Measurements from ENCODE around the gene CTBP1.
"Not testable (repeated sequence)": the region's sequence is repeated elsewhere in the genome, so short reads cannot be mapped to it uniquely, and the experiment has no call there.

CTBP1 gene

DNA sequence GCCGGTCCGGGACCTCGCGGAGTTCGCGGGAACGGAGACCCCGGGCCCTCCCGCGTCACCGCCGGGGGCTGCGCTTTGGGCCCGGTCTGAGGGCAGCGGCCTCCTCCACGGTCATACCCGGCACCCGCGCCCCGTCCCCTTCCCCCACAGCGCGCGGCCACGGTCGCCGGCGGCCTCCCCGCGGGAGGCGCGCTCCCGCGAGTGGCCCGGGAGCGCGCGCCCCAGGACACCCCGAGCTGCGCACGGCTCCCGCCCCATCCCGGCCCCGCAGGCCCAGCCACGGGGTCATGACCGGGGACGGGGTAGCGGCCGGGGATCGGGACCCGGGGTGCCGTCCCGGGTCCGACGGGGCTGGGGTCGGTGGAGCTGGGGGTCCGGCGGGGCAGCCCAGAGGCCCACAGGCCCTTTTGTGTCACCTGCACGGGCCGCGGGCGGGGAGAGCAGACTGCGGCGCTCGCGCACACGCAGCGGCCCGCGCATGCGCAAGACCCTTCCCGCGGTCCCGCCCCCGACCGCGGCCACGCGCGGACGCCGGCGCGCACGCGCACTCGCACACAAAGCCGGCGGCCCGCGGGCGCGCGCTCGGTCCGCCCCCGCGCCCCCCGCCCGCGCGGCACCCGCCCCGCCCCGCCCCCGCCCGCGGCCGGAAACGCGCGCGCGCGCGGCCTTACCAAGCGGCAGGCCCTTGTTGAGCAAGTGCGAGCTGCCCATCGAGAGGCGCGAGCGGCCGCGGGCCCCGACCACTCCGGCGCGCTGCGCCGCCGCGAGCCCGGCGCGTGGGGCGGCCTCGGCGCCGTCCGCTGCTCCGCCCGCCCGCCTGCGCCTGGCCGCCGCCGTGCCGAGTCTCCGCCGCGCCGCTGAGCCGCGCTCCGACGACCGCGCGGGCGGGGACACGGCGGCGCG, at the start of gene CTBP1:
Gene CTBP1 (minus strand): TSS at position 886 of the 903 bp plus-strand sequence. CDS start 7,799 bp downstream, outside the sequence.
- DNase-seq (ENCODE audit: extremely low read depth in 1 of 2, low read depth in 1 of 2): peak; percentile 47 to 68

DNA sequence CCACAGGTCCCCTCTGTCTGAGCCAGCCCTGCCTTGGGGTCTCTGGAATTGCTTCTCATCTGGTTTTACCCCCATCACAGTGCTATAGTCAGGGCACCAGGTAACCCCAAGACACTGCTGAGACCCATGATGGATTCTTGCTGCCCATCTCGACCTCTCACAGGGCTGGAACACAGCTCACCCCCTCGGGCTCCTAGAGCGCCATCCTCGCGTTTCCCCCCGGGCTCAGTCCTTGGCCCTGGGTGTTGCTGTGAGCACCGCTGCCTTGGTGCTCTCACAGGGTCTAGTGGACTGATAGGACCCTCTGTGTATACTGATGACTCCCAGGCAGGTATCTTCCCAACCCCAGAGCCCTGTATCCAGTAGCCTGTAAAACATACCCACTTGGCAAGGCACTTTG, 49.5 kb upstream of the CTBP1 start:
- no peak for DNase-seq (ENCODE audit: extremely low read depth in 1 of 2, low read depth in 1 of 2)

DNA sequence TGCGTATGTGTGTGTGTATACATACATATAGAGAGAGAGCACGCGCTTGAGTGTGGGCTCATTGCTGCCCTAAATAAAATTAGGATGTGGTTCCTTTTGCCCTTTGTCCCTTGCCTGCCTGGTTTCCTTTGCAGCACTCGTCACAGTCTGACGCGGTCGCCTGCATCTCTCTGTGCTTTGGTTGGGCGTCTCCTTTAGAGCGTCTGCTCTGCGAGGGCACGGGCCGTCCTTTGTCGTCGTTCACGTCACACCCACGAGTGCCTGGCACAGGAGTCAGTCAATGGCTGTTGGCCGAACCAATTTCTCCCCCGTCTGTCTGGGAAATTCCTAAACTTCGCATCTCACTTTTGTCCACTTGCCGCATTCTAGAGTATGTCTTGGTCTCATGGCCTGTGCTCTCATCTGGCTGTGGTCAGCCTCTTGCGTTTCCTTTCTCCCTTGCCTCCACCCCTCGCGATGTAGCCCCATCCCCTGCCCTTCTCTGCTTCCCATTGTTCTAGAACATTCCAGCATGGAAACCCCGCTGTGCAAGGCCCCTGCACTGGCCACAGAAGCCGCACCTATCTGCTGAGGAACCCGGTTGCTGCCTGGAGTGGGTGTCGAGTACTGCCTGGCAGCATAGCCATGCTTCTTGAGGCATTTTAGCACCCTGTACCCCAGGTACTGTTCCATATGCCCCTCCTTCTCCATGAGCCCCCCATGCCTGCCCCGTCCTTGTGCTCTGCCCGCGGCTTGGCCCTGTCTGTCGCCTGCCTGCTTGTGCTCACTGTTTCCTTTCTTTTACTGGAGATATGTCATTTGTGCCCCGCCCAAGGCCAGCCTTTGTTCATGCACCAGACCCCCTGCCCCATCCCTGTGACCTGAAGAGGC, 48.8 kb upstream of the CTBP1 start:
- DNase-seq (ENCODE audit: extremely low read depth in 1 of 2, low read depth in 1 of 2): no peak

DNA sequence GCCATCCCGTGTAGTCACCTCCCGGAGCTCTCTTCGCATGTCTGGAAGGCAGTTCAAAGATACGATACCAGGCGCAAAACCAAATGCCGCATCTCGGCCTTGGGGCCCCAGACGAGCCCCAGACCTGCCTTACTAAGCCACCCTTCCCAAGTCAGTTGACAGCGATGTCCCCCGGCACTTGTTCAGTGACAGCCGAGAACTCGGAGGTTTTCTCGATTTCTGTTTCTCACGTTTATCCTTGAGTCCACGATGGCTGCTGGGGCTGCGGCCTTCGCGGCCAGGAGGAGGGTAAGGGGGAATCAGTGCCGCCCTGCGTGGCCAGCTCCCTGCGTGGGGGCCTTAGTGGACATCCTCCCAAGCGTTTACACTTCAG, 48.1 kb upstream of the CTBP1 start:
- DNase-seq (ENCODE audit: extremely low read depth in 1 of 2, low read depth in 1 of 2): no peak

DNA sequence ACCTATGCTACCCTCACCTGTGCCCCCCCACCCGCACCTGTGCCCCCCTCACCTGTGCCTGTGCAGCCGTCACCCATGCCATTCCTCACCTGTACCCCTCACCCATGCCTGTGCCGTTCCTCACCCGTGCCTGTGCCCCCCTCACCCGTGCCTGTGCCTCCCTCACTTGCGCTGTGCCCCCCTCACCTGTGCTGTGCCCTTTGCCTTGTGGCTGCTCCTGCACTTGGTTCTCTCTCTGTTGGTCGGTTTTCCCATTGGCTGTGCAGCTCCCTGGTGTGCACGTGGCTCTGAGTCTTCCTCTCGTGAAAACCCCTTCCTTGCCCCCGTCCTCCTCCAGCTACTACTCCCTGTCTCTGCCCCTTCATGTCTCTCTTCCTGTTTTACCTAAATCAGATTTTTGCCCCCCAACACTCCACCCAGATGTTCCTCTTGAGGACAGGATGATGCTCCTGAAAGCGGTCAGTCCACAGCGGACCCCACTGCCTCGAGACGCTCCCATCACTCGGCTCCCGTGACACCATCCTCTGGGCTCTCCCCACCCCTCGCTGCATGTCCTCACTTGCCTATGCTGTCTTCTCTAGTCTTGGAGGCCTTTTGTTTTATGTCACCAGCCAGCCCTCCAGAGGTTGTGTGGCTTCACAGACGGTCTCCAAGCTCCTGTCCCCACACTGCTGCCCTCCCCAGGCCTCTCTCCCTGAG, 47.5 kb upstream of the CTBP1 start:
- no peak for DNase-seq (ENCODE audit: extremely low read depth in 1 of 2, low read depth in 1 of 2)

DNA sequence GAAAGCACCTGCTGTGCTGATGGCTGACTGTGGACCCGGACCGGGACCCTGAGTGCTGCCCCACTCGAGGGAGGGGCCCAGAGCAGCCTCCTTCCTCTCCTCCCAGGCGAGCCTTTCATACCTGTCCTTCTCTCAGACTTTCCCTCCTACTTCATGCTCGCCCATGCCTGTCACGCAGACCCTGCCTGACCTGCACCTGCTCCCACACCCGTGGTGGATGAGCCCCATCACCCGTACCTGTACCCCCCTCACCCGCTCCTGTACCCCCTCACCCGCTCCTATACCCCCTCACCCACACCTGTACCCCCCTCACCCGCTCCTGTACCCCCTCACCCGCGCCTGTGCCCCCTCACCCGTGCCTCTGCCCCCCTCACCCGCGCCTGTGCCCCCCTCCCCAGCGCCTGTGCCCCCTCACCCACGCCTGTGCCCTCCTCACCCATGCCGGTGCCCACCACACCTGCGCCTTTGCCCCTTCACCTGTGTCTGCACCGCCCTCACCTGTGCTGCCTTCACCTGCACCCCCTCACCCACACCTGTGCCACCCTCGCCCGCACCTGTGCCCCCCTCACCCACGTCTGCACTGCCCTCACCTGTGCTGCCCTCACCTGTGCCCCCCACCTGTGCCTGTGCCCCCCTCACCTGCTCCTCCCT, 46.6 kb upstream of the CTBP1 start:
- DNase-seq (ENCODE audit: extremely low read depth in 1 of 2, low read depth in 1 of 2): no peak

DNA sequence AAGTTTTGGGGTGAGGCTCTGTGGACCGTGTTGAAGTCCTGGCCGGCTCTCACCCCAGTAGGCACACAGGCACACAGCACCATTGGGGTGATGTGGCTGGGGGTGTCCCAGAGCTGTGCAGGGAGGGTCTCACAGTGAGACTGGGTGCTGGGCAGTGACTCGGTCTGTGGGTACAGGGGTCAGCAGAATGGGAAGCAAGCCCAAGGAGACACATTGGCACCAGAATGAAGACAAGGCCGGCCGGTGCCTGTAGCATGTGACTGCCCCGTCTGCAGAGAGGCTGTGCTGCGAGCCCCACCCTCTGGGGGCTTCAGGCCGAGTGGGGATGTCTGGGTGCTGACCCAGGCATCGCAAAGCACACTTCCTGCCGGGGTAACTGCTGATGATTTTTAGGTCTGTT, 46.0 kb upstream of the CTBP1 start:
- DNase-seq (ENCODE audit: extremely low read depth in 1 of 2, low read depth in 1 of 2): no peak

DNA sequence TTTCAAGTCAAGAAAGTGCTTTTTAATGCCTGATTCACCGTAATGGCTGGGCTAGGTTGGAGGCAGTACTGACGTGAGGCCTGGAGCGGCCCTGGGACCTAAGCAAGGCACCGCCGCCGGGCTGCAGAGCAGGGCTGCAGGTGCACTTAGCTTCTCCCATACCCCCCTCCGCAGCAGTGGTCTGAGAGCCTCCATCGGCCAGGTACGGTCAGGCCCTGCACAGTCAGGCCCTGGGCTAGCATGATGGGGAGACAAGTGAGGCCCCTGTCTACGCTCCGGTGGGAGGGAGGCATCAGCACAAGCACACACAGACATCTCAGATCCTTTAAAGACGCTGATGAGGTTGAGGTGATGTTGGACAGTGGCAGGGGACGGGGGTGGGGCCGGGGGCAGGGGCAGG, 45.5 kb upstream of the CTBP1 start:
- DNase-seq (ENCODE audit: extremely low read depth in 1 of 2, low read depth in 1 of 2): no peak

DNA sequence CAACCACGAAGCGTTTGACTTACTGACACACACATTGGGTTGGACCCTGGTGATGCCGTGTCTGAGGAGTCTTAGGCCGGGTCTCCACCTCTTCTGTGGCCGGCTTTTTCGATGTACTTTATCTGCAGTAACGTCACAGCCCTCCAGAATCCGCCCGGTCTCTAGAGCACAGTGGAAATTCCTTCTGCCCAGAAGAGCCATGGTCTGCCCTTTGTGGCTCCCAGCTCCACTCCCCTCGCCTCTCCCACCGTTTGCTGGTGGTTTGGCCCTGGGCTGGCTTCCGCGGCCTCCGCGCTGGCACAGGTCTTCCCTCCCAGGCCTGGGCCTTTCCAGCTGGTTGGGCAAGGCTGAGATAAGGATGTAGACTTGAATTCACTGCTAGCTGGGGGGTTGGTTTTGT, 45.1 kb upstream of the CTBP1 start:
- no peak for DNase-seq (ENCODE audit: extremely low read depth in 1 of 2, low read depth in 1 of 2)

DNA sequence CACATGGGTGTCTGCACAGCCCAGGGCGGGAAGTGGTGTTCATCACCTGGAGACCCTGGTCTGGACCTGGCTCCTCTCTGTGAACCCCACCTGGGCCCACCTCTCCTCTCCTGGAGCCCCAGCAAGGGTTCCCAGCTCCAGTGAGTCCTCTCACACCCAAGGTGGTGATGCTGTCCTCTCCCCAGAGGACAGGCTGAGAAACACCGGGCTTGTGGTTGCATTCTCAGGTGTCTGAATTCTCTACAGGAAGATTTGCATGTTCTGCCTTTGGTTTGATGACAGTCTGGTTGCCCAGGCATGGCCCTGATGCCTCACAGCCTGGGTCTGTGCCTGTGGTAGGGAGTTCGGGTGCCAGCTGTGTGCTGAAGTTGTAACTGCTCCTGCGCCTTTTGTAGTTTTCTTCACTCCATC, 44.6 kb upstream of the CTBP1 start:
- DNase-seq (ENCODE audit: extremely low read depth in 1 of 2, low read depth in 1 of 2): no peak

DNA sequence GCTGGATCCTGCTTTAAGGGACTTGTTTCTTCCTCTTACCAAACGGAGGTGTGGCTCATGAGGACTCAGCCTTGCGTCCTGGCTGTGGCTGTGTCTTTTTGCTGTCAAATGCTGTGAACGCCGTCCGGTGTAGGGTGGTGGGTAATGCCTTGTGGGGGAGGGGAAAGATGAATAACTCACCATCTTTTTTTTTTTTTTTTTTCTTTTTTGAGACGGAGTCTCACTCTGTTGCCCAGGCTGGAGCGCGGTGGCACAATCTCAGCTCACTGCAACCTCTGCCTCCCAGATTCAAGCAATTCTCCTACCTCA, 43.7 kb upstream of the CTBP1 start:
- not testable (repeated sequence) for DNase-seq (ENCODE audit: extremely low read depth in 1 of 2, low read depth in 1 of 2)

DNA sequence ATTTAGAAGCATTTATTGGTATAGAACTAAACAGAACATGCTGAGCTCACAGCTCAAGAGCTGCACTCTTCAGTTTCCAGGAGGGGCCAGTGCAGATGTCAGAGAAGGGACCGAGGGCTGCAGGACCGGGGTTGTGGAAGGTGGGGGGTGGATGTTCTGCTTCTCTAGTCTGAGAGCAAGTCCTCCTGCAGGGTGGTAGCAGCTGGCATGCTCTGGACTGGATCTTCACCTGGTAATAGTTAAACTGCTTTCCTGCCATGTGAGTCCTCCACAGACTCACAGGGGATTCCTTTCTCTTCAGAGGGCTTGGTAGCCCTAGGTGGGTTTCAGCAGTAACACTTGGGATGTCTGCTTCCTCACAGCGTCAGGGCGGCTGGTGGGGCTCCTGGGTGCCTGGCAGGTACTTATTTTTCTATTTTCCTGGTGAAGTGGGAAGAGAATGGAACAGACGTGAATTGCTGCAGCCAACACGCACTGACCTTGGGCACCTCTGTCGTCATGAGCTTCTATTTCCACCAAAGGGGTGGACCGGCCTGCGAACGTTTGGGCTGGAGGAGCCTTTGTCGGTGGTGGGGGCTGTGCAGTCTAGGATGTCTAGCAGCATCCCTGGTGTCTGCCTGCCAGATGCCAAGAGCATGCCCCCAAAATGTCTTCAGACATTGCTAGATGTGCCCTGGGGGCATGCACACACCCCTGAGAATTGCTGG, 43.2 kb upstream of the CTBP1 start:
- DNase-seq (ENCODE audit: extremely low read depth in 1 of 2, low read depth in 1 of 2): no peak

DNA sequence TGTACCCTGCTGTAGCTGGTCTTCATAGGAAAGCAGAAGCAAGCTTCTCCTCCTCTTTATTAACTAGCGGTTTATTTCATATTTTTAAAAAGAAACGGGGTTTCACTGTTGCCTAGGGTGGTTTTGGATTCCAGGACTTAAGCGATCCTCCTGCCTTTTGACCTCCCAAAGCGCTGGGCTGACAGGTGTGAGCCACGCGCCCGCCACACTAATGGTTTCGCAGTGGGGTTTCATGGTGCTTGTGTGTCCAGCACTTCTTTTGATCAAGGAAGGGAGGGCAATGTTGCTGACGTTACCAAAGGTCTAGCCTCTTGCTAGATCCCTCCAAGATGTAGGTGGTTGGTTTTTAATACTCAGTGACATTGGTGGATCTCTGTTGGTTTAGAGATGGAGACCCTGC, 42.2 kb upstream of the CTBP1 start:
- DNase-seq (ENCODE audit: extremely low read depth in 1 of 2, low read depth in 1 of 2): no peak

DNA sequence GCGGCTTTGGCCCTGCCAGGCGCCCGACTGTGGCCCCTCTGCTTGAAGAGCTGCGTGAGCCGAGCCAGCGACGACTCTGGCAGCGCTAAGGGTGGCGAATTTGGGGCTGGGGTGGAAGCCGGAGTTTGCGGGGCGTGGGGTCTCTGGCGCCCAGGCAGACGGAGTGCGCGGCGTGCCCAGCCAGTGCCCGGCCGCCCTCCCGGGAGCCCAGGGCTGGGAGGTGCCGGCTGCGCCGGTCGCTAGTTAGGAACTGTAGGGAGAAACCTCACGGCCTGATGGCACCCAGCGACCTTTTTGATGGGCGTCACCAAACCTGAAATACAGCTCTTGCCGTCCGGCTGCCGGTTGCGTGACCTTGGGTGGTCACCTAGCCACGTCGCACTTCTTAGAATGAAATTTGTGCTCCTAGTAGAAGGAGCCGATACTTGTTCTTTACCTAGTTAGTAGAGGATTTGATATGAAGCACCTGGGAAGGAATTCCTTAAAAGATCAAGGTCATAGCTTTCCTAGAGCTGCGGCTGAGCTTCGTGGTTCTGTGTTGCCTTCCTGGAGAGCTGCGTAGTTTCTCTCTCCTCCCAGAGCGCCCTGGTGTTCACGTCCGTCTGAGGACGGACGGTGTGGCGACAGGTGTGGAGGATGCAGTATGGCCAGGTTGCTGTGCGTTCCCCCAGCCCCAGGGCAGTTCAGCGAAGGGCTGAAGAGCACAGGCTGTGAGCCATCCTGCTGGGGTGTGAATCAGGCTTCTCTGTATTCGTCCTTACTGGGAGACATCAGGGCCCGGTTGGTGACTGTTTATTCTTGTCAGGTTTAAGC, 41.4 kb upstream of the CTBP1 start:
- no peak for DNase-seq (ENCODE audit: extremely low read depth in 1 of 2, low read depth in 1 of 2)

DNA sequence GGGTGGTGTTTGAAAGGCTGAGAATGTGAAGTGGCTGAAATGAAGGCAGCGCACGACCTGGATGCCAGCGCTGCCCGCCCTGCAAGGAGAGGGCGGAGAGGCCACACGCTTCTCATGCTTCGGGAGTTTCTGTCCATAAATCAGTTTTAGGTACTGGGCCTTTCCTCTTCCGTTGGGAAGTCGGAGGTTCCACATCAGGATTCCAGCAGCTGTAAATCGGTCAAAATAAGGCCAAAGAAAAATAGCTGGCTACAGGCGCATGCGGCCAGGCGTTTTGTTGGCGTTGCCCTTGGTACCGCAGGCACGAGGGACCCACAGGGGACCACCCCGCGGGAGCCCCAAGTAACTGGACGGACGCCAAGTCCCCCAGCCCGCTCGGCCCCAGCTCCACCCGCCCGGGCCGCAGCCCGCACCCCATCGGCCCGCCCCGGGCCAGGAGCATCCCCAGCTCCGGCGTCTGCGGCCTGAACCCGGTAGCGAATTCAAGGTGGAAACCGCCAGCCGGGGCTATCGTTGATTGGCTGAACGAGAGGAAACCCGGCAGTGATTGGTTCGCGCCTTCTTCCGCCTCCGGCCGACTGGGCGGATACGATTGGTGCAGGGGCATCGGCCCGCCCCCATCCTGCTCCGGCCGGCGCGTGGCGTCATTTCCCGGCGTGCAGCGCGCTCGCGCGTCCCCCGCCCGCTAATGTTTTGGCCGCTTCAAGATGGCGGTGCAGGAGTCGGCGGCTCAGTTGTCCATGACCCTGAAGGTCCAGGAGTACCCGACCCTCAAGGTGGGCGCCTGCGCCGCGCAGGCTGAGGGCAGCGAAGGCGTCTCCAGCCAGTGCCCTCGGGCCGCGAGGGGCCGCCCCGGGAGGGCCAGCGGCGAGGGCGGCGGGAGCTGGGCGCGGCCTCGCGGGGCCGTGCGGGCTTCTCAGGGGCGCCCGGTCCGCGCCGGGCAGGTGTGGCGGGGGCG, 40.6 kb upstream of the CTBP1 start, which contains the start of gene MAEA:
Gene MAEA (plus strand): TSS at position 685 of the 958 bp plus-strand sequence. CDS start 23 bp downstream, at position 708.
- DNase-seq (ENCODE audit: extremely low read depth in 1 of 2, low read depth in 1 of 2): peak; percentile 95 to 96

DNA sequence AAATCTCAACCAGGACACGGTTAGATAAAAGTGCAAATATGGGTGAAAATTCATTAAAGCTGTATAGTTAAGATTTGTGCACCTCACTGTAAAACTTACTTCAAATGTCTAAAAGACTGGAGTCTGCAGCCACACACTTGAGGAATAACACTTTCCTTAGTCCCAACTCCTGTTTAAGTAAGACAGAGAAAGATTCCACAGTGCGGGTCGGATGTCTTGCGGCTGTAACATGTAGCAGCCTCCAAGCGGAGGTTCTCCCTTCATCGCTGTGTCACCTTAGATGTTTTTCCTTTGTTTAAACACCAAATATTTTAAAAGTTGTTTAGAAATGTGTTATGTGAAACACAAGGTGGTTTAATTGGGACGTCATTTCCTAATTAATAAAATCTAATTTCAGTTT, 39.9 kb upstream of the CTBP1 start:
- no peak for DNase-seq (ENCODE audit: extremely low read depth in 1 of 2, low read depth in 1 of 2)

DNA sequence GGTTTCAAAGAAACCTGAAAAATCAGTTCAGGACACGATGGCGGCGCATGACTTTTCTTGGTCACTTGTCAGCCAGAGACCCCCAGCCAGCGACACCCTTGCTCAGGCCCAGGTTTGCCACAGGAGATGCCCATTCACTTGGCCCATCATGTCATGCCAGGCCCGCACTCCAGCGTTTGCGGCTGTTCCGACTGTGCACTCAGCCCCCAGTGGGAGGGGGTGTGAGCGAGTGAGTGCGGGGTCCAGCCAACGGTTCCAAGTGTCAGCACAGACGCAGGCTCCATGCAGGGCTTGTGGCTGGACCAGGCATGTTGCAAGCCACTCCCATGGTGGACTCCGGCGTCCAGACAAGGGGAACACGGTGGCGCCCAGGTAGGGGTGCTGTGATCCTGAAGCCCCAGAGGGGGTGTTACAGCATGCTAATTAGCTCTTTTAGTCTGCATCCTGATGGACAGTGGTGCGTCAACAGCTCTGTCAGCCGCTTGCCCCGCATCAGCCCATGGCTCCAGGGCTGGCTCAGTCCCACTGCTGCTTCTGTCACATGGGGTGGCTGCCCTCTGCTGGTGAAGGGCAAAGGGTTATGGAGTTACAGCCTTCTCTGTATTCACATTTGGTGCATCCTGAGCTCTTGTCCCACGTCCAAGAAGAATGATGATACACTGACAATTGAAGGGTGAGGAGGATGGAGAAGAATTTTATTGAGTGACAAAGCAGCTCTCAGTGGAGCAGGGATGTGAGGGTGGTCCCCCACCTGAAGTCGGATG, 37.0 kb upstream of the CTBP1 start:
- peak in 1 of 2 donors; percentile 39 for DNase-seq (ENCODE audit: extremely low read depth in 1 of 2, low read depth in 1 of 2)

Data from stimulated activated CD8-positive, alpha-beta memory T cell treated with anti-CD3 and anti-CD28 coated beads, Interleukin-7, amount 100 ng/mL, for 48 hours (primary cell).